Natural killer cell (primary cell): ENCODE measurements around the gene CA12. TPM values are rescaled to one million over a fixed set of nuclear protein-coding genes. Genes with fewer than 3 reads are reported as not detected.

ENCODE experiments used
- ATAC-seq, 3 donors: fragments of 150-1000 bp in 2 of 3; fragments of 200-7000 bp in 1 of 3; cut with Tn5 transposase; 1 replicate in 1 of 3; 2 replicates in 2 of 3; pipeline ENCODE4 v1.10.0; 2021; ENCODE audit warnings: mild to moderate bottlenecking in 2 of 3, moderate library complexity in 2 of 3
- DNase-seq, 2 donors: peaks; one replicate each; pipeline versions ENCODE4 v3.0.0 to v3.0.0-alpha.2; 2013 to 2021; ENCODE audit warnings: mixed read lengths in 1 of 2
- H3K27ac ChIP-seq: one replicate; pipeline ENCODE4 v1.5.1; 2013; ENCODE audit warnings: mild to moderate bottlenecking, low read length
- H3K27me3 ChIP-seq: one replicate; pipeline ENCODE4 v1.6.1; 2013; ENCODE audit warnings: low read length; ENCODE audit not compliant: control insufficient read depth, insufficient read depth
- H3K36me3 ChIP-seq: one replicate; pipeline ENCODE4 v1.6.1; 2013; ENCODE audit warnings: low read length; ENCODE audit not compliant: control insufficient read depth, insufficient read depth
- H3K4me1 ChIP-seq: one replicate; pipeline ENCODE4 v1.6.1; 2013; ENCODE audit warnings: low read length; ENCODE audit not compliant: control insufficient read depth, insufficient read depth
- H3K4me3 ChIP-seq: one replicate; pipeline ENCODE4 v1.5.1; 2013; ENCODE audit warnings: low read length
- H3K9me3 ChIP-seq: one replicate; pipeline ENCODE4 v1.6.1; 2013; ENCODE audit warnings: low read length; ENCODE audit not compliant: control insufficient read depth, insufficient read depth
- H3K27ac Mint-ChIP-seq, 2 donors: one replicate each; pipeline ENCODE4 v1.8.0; 2022; ENCODE audit warnings: mild to moderate bottlenecking in 2 of 2, mixed read lengths in 2 of 2, moderate library complexity in 1 of 2
- H3K27me3 Mint-ChIP-seq, 2 donors: one replicate each; pipeline ENCODE4 v1.8.0; 2022; ENCODE audit warnings: low read depth in 2 of 2, mixed read lengths in 2 of 2
- H3K36me3 Mint-ChIP-seq: one replicate; pipeline ENCODE4 v1.8.0; 2022; ENCODE audit warnings: mixed read lengths
- H3K4me1 Mint-ChIP-seq, 2 donors: one replicate each; pipeline ENCODE4 v1.8.0; 2022; ENCODE audit warnings: mixed read lengths in 2 of 2
- H3K4me3 Mint-ChIP-seq: one replicate; pipeline ENCODE4 v1.8.0; 2022; ENCODE audit warnings: mild to moderate bottlenecking, moderate library complexity, mixed read lengths
- H3K9me3 Mint-ChIP-seq, 2 donors: one replicate each; pipeline ENCODE4 v1.8.0; 2022; ENCODE audit warnings: mixed read lengths in 2 of 2
- WGBS: methylation state at CpG from one replicate; pipeline ENCODE4 v1.1.7; 2013; ENCODE audit warnings: missing lambda C conversion rate; ENCODE audit not compliant: insufficient coverage; 5-methylcytosine and 5-hydroxymethylcytosine counted together
- intact Hi-C: fragments of 100-400 bp; cut with micrococcal nuclease; formaldehyde crosslinking; loops from one replicate; pipeline ENCODE4 v1.14.2; 2022
- total RNA-seq, 4 donors: library from RNA; stranded (reverse); fragments of 120-200 nt in 1 of 4; gene quantifications; one replicate each; pipeline versions ENCODE4 v1.2.3 to v1.2.4, GENCODE V29; 2013 to 2022
- TF ChIP-seq, protein P1 (sequence below): fragments of 200-600 bp; IDR thresholded peaks from one replicate; pipeline ENCODE4 v1.8.0; 2022; ENCODE audit warnings: antibody characterized with exemption

CA12 gene
- total RNA-seq, 3 donors from 2014 or later (not counting 1 experiment from before 2014, with no cell fraction given): not detected

DNA sequence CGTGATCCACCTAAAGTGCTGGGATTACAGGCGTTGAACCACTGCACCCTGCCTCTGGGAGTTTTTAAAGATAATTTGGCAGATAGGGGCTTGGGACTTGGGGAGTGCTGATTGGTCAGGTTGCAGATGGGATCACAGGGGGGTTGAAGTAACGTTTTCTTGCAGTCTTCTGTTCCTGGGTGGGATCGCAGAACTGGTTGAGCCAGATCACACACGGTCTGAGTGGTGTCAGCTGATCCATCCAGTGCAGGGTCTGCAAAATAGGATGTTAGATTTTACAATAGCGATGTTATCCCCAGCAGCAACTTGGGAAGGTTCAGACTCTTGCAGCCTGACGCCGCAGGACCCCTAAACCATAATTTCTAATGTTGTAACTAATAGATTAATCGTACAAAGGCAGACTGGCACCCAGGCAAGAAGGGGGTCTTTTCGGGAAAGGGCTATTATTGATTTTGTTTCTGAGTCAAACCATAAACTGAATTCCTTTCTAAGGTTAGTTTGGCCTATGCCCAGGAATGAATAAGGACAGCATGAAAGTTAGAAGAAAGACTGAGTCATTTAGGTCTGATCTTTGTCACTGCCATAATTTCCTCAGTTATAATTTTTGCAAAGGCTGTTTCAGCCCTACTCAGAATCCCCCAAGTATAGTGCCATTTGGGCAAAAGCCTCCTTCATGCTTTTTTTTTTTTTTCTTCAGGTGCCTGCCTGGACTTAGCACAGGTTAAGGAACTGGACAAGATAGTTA, 1.5 kb upstream of the CA12 start:
- Histone ChIP-seq H3K9me3 (no peaks in the 10 kb centered on the region), H3K4me1 (peaks cover 7% of the 10 kb centered on the region), H3K36me3 (no peaks in the 10 kb centered on the region), H3K4me3 (no peak overlapping the region), H3K27me3 (peaks cover 19% of the 10 kb centered on the region), H3K27ac (no peak overlapping the region)
- WGBS: 88% methylated on average over 10 of the region's 10 CpGs
- no peak overlapping the region for H3K4me3 Mint-ChIP-seq
- H3K9me3 Mint-ChIP-seq: no peaks in the 10 kb centered on the region
- TF ChIP-seq, protein P1, sequence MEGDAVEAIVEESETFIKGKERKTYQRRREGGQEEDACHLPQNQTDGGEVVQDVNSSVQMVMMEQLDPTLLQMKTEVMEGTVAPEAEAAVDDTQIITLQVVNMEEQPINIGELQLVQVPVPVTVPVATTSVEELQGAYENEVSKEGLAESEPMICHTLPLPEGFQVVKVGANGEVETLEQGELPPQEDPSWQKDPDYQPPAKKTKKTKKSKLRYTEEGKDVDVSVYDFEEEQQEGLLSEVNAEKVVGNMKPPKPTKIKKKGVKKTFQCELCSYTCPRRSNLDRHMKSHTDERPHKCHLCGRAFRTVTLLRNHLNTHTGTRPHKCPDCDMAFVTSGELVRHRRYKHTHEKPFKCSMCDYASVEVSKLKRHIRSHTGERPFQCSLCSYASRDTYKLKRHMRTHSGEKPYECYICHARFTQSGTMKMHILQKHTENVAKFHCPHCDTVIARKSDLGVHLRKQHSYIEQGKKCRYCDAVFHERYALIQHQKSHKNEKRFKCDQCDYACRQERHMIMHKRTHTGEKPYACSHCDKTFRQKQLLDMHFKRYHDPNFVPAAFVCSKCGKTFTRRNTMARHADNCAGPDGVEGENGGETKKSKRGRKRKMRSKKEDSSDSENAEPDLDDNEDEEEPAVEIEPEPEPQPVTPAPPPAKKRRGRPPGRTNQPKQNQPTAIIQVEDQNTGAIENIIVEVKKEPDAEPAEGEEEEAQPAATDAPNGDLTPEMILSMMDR: no peak
- ATAC-seq: no peak
- intact Hi-C loops: no loop called here
- peaks cover 0 to 8% of the 10 kb centered on the region in 2 donors for H3K4me1 Mint-ChIP-seq
- H3K27me3 Mint-ChIP-seq: peaks cover 53 to 73% of the 10 kb centered on the region in 2 donors
- no peak overlapping the region for H3K27ac Mint-ChIP-seq
- H3K36me3 Mint-ChIP-seq: no peaks in the 10 kb centered on the region
- no peak for DNase-seq

GRCh38 chr15:63380808-63381282, 801 bp downstream of the CA12 start:
- Histone ChIP-seq H3K27ac (no peak overlapping the region), H3K36me3 (no peaks in the 10 kb centered on the region), H3K4me1 (peaks cover 7% of the 10 kb centered on the region), H3K9me3 (no peaks in the 10 kb centered on the region), H3K27me3 (peaks cover 19% of the 10 kb centered on the region), H3K4me3 (no peak overlapping the region)
- TF ChIP-seq, protein P1: no peak
- ATAC-seq (no peak), DNase-seq (no peak)
- intact Hi-C loops: no loop called here
- no peaks in the 10 kb centered on the region for H3K9me3 Mint-ChIP-seq
- H3K4me3 Mint-ChIP-seq: no peak overlapping the region
- H3K27me3 Mint-ChIP-seq: peaks cover 56 to 82% of the 10 kb centered on the region in 2 donors
- H3K4me1 Mint-ChIP-seq: peaks cover 0 to 8% of the 10 kb centered on the region in 2 donors
- 74% methylated on average over 13 of the region's 14 CpGs for WGBS
- H3K27ac Mint-ChIP-seq: no peak overlapping the region
- no peaks in the 10 kb centered on the region for H3K36me3 Mint-ChIP-seq

GRCh38 chr15:63380151-63380807, 1.4 kb downstream of the CA12 start:
- H3K9me3 ChIP-seq: no peaks in the 10 kb centered on the region
- intact Hi-C loops: no loop called here
- Mint-ChIP-seq H3K9me3 (no peaks in the 10 kb centered on the region), H3K4me1 (peaks cover 0 to 8% of the 10 kb centered on the region in 2 donors), H3K27ac (no peak overlapping the region), H3K36me3 (no peaks in the 10 kb centered on the region), H3K4me3 (no peak overlapping the region), H3K27me3 (peaks cover 56 to 77% of the 10 kb centered on the region in 2 donors)
- H3K36me3 ChIP-seq: no peaks in the 10 kb centered on the region
- DNase-seq (no peak), ATAC-seq (no peak)
- 82% methylated on average over 2 of the region's 5 CpGs for WGBS
- H3K27me3 ChIP-seq: peaks cover 19% of the 10 kb centered on the region
- no peak overlapping the region for H3K27ac ChIP-seq
- H3K4me1 ChIP-seq: peaks cover 7% of the 10 kb centered on the region
- TF ChIP-seq, protein P1: no peak
- H3K4me3 ChIP-seq: no peak overlapping the region
